HS-27A (cell line): ENCODE data around the gene MOCS2.
"Not testable (repeated sequence)": the region's sequence is repeated elsewhere in the genome, so short reads cannot be mapped to it uniquely, and the experiment has no call there.

Experiments
- DNase-seq: peaks from one replicate; pipeline ENCODE4 v3.0.0-alpha.2; 2012; ENCODE audit warnings: low read depth, missing footprints

Gene MOCS2

GRCh38 chr5:53109443-53110127 lies at the start of gene MOCS2:
Gene MOCS2 (minus strand): TSS chr5:53109757. CDS start chr5:53107174, 2,583 bp downstream.
- peak; percentile 49 for DNase-seq

- DNase-seq, result peak; percentile 59
These were observed 42.3 kb upstream of the MOCS2 start for GRCh38 chr5:53151713-53152458.

- no peak for DNase-seq
These were observed 23.5 kb upstream of the MOCS2 start for GRCh38 chr5:53133020-53133419.

GRCh38 chr5:53130266-53130665 lies 20.7 kb upstream of the MOCS2 start:
- no peak for DNase-seq

- no peak for DNase-seq
These were observed 18.9 kb upstream of the MOCS2 start for GRCh38 chr5:53128481-53128880.

GRCh38 chr5:53127107-53127506 lies 17.6 kb upstream of the MOCS2 start:
- no peak for DNase-seq

- DNase-seq, result no peak
These were observed 17.0 kb upstream of the MOCS2 start for GRCh38 chr5:53126521-53126920.

GRCh38 chr5:53123702-53124101 lies 14.1 kb upstream of the MOCS2 start:
- DNase-seq, result no peak

GRCh38 chr5:53120165-53120564 lies 10.6 kb upstream of the MOCS2 start:
- DNase-seq, result no peak

- DNase-seq, result no peak
These were observed 9.3 kb upstream of the MOCS2 start for GRCh38 chr5:53118879-53119278.

GRCh38 chr5:53116597-53116996 lies 7.0 kb upstream of the MOCS2 start:
- no peak for DNase-seq

- DNase-seq, result no peak
These were observed 5.4 kb upstream of the MOCS2 start for GRCh38 chr5:53114988-53115387.

GRCh38 chr5:53113947-53114346 lies 4.4 kb upstream of the MOCS2 start:
- no peak for DNase-seq

- DNase-seq, result no peak
These were observed 3.4 kb upstream of the MOCS2 start for GRCh38 chr5:53112909-53113308.

GRCh38 chr5:53112307-53112706 lies 2.8 kb upstream of the MOCS2 start:
- not testable (repeated sequence) for DNase-seq

- DNase-seq, result no peak
These were observed 1.6 kb upstream of the MOCS2 start for GRCh38 chr5:53111139-53111538.

GRCh38 chr5:53110156-53110555 lies 599 bp upstream of the MOCS2 start:
- no peak for DNase-seq

- DNase-seq, result no peak
These were observed 508 bp downstream of the MOCS2 start for GRCh38 chr5:53109056-53109442.

GRCh38 chr5:53105611-53106300 lies 3.8 kb downstream of the MOCS2 start:
- no peak for DNase-seq

GRCh38 chr5:53100606-53101005 lies 9.0 kb downstream of the MOCS2 start:
- no peak for DNase-seq

GRCh38 chr5:53099546-53099945 lies 10.0 kb downstream of the MOCS2 start:
- no peak for DNase-seq

- no peak for DNase-seq
These were observed 13.5 kb downstream of the MOCS2 start for GRCh38 chr5:53095931-53096525.

GRCh38 chr5:53095217-53095616 lies 14.3 kb downstream of the MOCS2 start:
- DNase-seq, result no peak
